HepG2 (cell line): ENCODE data around the gene ASB8. TPM values are rescaled to one million over a fixed set of nuclear protein-coding genes. Genes with fewer than 3 reads are reported as not detected.

Source experiments
- AGO1 ChIP-seq: fragments of 200-400 bp; formaldehyde crosslinking; IDR thresholded peaks from 2 replicates; pipeline ENCODE4 v1.6.1; 2017; ENCODE audit warnings: mild to moderate bottlenecking, low read depth, low read length, moderate library complexity; ENCODE audit not compliant: poor library complexity, severe bottlenecking
- CBX1 ChIP-seq: IDR thresholded peaks from one replicate; pipeline ENCODE4 v1.6.1; 2016; ENCODE audit warnings: antibody characterized with exemption, low read depth
- HIVEP1 ChIP-seq: sonication (generic); formaldehyde crosslinking; IDR thresholded peaks from 2 replicates; pipeline ENCODE4 v1.4.0; 2020; ENCODE audit warnings: mild to moderate bottlenecking, missing genetic modification reagents
- HMG20A ChIP-seq: IDR thresholded peaks from 2 replicates; pipeline ENCODE4 v1.6.1; 2016; ENCODE audit warnings: borderline replicate concordance
- HNRNPLL ChIP-seq: fragments of 200-400 bp; formaldehyde crosslinking; IDR thresholded peaks from 2 replicates; pipeline ENCODE4 v1.6.1; 2017; ENCODE audit warnings: mild to moderate bottlenecking, low read depth, low read length; ENCODE audit not compliant: poor library complexity, severe bottlenecking
- JARID2 ChIP-seq: sonication (generic); formaldehyde crosslinking; IDR thresholded peaks from 2 replicates; pipeline ENCODE4 v1.8.1; 2023; ENCODE audit warnings: missing genetic modification reagents, inconsistent platforms; ENCODE audit not compliant: insufficient replicate concordance
- MBD4 ChIP-seq: IDR thresholded peaks from 2 replicates; pipeline ENCODE4 v1.6.1; 2012; ENCODE audit warnings: low read length, inconsistent platforms, borderline replicate concordance
- NFYB ChIP-seq: sonication (generic); formaldehyde crosslinking; IDR thresholded peaks from 2 replicates; pipeline ENCODE4 v1.4.0; 2020; ENCODE audit warnings: missing genetic modification reagents
- SATB2 ChIP-seq: sonication (generic); formaldehyde crosslinking; IDR thresholded peaks from 2 replicates; pipeline ENCODE4 v1.5.0; 2020; ENCODE audit warnings: missing genetic modification reagents
- ZBTB21 ChIP-seq: sonication (generic); formaldehyde crosslinking; IDR thresholded peaks from 2 replicates; pipeline ENCODE4 v1.4.0; 2020; ENCODE audit warnings: missing genetic modification reagents
- ZFP1 ChIP-seq: IDR thresholded peaks from 2 replicates; pipeline ENCODE4 v1.6.1; 2016
- polyA plus RNA-seq, 8 experiments: library from polyadenylated mRNA; depleted of rRNA in 3 of 8; stranded (reverse) in 7 of 8; unstranded in 1 of 8; fragments of >200 nt; fragmentation: Illumina TruSeq in 4 of 8; extraction: Trizol in 4 of 8; gene quantifications; 2 replicates each; pipeline versions ENCODE4 v1.2.1 to v1.2.3, GENCODE V29; 2011 to 2016; ENCODE audit warnings: low read depth in 4 of 8, missing spikeins in 1 of 8, mixed read lengths in 1 of 8; ENCODE audit not compliant: insufficient read depth in 1 of 8
- total RNA-seq, 5 experiments: library from RNA; depleted of rRNA; stranded (reverse); fragments of >200 nt; fragmentation: Illumina TruSeq; extraction: Trizol; gene quantifications; 2 replicates each; pipeline ENCODE4 v1.2.3, GENCODE V29; 2016; ENCODE audit warnings: low read depth in 1 of 5
- TF ChIP-seq, protein P1 (sequence below): sonication (generic); formaldehyde crosslinking; IDR thresholded peaks from 2 replicates; pipeline ENCODE4 v1.5.1; 2020; ENCODE audit warnings: mild to moderate bottlenecking, moderate library complexity, missing genetic modification reagents
- TF ChIP-seq, protein P2 (sequence below): IDR thresholded peaks from 2 replicates; pipeline ENCODE4 v1.6.1; 2016; ENCODE audit warnings: mild to moderate bottlenecking, missing biosample characterization, missing genetic modification reagents
- TF ChIP-seq, protein P3 (sequence below): sonication (generic); formaldehyde crosslinking; IDR thresholded peaks from 2 replicates; pipeline ENCODE4 v1.4.0; 2020; ENCODE audit warnings: mild to moderate bottlenecking, missing genetic modification reagents, borderline replicate concordance
- TF ChIP-seq, protein P4 (sequence below): sonication (generic); formaldehyde crosslinking; IDR thresholded peaks from 2 replicates; pipeline ENCODE4 v1.4.0; 2020; ENCODE audit warnings: missing genetic modification reagents, borderline replicate concordance

ASB8 gene
- total and polyA plus RNA-seq, 2 of the 13 experiments (the other 11 are each of a cell fraction or from before 2014, with no cell fraction given): 14.0 to 15.5 TPM

DNA sequence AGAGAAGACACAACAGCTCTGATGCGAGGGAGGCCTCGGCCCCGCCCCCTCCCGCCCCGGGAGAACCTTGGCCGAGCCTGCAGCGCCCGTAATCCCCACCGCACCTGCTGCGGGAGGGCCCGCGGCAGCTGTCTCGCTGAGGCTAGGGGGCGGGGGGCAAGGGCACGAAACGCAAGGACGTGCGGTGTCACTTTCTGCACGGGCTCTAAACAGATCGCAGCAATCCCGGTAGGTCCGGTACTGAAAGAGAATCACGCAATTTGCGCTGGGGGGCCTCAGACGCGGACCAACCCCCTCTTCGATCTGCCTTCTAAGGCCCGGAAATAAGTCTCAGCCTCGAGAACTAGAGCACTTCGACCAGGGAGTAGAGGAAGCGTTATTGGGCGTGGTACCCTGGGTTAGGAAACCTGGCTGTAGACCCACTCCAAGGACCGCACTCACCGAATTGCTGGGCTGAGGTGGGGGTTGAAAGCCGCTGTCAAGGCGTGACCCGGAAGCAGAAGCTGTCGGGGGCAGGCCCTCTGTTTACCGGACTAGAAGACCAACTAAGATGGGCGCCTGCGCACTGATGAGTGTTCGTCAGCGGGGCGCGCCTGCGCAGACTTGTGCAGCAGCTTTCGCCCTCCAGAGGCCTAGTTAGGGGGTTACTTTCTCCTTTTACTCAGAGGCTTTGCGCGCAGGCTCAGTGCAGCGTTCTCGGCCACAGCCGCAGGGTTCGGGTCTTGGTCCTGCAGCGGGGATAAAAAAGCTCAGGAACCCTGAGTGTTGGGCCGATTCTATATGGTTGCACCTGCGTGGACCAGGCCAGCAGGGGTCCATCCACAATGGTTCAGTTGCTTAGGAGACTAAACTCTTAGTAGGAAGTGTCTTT lies at the start of gene ASB8 (continued):
- TF ChIP-seq, protein P1, sequence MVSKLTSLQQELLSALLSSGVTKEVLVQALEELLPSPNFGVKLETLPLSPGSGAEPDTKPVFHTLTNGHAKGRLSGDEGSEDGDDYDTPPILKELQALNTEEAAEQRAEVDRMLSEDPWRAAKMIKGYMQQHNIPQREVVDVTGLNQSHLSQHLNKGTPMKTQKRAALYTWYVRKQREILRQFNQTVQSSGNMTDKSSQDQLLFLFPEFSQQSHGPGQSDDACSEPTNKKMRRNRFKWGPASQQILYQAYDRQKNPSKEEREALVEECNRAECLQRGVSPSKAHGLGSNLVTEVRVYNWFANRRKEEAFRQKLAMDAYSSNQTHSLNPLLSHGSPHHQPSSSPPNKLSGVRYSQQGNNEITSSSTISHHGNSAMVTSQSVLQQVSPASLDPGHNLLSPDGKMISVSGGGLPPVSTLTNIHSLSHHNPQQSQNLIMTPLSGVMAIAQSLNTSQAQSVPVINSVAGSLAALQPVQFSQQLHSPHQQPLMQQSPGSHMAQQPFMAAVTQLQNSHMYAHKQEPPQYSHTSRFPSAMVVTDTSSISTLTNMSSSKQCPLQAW (CRISPR knock-in tag): peak; percentile 81
- TF ChIP-seq, protein P2, sequence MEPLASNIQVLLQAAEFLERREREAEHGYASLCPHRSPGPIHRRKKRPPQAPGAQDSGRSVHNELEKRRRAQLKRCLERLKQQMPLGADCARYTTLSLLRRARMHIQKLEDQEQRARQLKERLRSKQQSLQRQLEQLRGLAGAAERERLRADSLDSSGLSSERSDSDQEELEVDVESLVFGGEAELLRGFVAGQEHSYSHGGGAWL (CRISPR knock-in tag): 0 out of 2 replicates have a peak, but pooled peaks have one; percentile 27
- TF ChIP-seq JARID2 (no peak), AGO1 (no peak), HMG20A (CRISPR knock-in tag) (0 out of 2 replicates have a peak, but pooled peaks have one; percentile 21), CBX1 (no peak), ZFP1 (CRISPR knock-in tag) (0 out of 2 replicates have a peak, but pooled peaks have one; percentile 18), ZBTB21 (CRISPR knock-in tag) (0 out of 2 replicates have a peak, but pooled peaks have one; percentile 12), HIVEP1 (peak; percentile 67; the same call in 1 of the 2 replicates), SATB2 (no peak), NFYB (CRISPR knock-in tag) (peak; percentile 27; the same call in 1 of the 2 replicates), MBD4 (no peak), HNRNPLL (peak; percentile 90)
- TF ChIP-seq, protein P3, sequence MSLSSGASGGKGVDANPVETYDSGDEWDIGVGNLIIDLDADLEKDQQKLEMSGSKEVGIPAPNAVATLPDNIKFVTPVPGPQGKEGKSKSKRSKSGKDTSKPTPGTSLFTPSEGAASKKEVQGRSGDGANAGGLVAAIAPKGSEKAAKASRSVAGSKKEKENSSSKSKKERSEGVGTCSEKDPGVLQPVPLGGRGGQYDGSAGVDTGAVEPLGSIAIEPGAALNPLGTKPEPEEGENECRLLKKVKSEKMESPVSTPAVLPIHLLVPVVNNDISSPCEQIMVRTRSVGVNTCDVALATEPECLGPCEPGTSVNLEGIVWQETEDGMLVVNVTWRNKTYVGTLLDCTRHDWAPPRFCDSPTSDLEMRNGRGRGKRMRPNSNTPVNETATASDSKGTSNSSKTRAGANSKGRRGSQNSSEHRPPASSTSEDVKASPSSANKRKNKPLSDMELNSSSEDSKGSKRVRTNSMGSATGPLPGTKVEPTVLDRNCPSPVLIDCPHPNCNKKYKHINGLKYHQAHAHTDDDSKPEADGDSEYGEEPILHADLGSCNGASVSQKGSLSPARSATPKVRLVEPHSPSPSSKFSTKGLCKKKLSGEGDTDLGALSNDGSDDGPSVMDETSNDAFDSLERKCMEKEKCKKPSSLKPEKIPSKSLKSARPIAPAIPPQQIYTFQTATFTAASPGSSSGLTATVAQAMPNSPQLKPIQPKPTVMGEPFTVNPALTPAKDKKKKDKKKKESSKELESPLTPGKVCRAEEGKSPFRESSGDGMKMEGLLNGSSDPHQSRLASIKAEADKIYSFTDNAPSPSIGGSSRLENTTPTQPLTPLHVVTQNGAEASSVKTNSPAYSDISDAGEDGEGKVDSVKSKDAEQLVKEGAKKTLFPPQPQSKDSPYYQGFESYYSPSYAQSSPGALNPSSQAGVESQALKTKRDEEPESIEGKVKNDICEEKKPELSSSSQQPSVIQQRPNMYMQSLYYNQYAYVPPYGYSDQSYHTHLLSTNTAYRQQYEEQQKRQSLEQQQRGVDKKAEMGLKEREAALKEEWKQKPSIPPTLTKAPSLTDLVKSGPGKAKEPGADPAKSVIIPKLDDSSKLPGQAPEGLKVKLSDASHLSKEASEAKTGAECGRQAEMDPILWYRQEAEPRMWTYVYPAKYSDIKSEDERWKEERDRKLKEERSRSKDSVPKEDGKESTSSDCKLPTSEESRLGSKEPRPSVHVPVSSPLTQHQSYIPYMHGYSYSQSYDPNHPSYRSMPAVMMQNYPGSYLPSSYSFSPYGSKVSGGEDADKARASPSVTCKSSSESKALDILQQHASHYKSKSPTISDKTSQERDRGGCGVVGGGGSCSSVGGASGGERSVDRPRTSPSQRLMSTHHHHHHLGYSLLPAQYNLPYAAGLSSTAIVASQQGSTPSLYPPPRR: no peak
- TF ChIP-seq, protein P4, sequence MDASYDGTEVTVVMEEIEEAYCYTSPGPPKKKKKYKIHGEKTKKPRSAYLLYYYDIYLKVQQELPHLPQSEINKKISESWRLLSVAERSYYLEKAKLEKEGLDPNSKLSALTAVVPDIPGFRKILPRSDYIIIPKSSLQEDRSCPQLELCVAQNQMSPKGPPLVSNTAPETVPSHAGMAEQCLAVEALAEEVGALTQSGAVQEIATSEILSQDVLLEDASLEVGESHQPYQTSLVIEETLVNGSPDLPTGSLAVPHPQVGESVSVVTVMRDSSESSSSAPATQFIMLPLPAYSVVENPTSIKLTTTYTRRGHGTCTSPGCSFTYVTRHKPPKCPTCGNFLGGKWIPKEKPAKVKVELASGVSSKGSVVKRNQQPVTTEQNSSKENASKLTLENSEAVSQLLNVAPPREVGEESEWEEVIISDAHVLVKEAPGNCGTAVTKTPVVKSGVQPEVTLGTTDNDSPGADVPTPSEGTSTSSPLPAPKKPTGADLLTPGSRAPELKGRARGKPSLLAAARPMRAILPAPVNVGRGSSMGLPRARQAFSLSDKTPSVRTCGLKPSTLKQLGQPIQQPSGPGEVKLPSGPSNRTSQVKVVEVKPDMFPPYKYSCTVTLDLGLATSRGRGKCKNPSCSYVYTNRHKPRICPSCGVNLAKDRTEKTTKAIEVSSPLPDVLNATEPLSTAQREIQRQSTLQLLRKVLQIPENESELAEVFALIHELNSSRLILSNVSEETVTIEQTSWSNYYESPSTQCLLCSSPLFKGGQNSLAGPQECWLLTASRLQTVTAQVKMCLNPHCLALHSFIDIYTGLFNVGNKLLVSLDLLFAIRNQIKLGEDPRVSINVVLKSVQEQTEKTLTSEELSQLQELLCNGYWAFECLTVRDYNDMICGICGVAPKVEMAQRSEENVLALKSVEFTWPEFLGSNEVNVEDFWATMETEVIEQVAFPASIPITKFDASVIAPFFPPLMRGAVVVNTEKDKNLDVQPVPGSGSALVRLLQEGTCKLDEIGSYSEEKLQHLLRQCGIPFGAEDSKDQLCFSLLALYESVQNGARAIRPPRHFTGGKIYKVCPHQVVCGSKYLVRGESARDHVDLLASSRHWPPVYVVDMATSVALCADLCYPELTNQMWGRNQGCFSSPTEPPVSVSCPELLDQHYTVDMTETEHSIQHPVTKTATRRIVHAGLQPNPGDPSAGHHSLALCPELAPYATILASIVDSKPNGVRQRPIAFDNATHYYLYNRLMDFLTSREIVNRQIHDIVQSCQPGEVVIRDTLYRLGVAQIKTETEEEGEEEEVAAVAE (CRISPR knock-in tag): peak; percentile 31; the same call in 1 of the 2 replicates
